IPS-NIHi11 (cell line): ENCODE data around the gene ZMYND10.

Source experiments
- DNase-seq: peaks from one replicate; pipeline ENCODE4 v3.0.0; 2012; ENCODE audit warnings: mixed read lengths, low spot score

The ZMYND10 gene

GRCh38 chr3:50345586-50346234 lies at the start of gene ZMYND10:
TSS of gene ZMYND10 (minus strand) at chr3:50345732. CDS start at chr3:50345579, 153 bp downstream.
- peak; percentile 92 for DNase-seq

GRCh38 chr3:50393061-50393460 lies 47.5 kb upstream of the ZMYND10 start:
- DNase-seq, result no peak

- no peak for DNase-seq
Observed at GRCh38 chr3:50392101-50392715, 46.7 kb upstream of the ZMYND10 start.

GRCh38 chr3:50390508-50391224 lies 45.1 kb upstream of the ZMYND10 start:
- DNase-seq, result no peak

- no peak for DNase-seq
Observed at GRCh38 chr3:50389414-50389767, 43.9 kb upstream of the ZMYND10 start.

GRCh38 chr3:50388720-50389413 lies 43.3 kb upstream of the ZMYND10 start:
- no peak for DNase-seq

GRCh38 chr3:50388016-50388719 lies 42.6 kb upstream of the ZMYND10 start:
- DNase-seq, result peak; percentile 92

- no peak for DNase-seq
Observed at GRCh38 chr3:50385754-50386153, 40.2 kb upstream of the ZMYND10 start.

GRCh38 chr3:50383750-50384149 lies 38.2 kb upstream of the ZMYND10 start:
- no peak for DNase-seq

- no peak for DNase-seq
Observed at GRCh38 chr3:50382722-50383121, 37.2 kb upstream of the ZMYND10 start.

- DNase-seq, result no peak
Observed at GRCh38 chr3:50381383-50381782, 35.9 kb upstream of the ZMYND10 start.

GRCh38 chr3:50380405-50381085 lies 35.0 kb upstream of the ZMYND10 start:
- no peak for DNase-seq

GRCh38 chr3:50378757-50379156 lies 33.2 kb upstream of the ZMYND10 start:
- DNase-seq, result no peak

GRCh38 chr3:50378024-50378423 lies 32.5 kb upstream of the ZMYND10 start:
- DNase-seq, result no peak

- peak; percentile 77 for DNase-seq
Observed at GRCh38 chr3:50375258-50375931, 29.9 kb upstream of the ZMYND10 start.

GRCh38 chr3:50374363-50375257 lies 29.1 kb upstream of the ZMYND10 start:
- DNase-seq, result peak; percentile 55

- peak; percentile 61 for DNase-seq
Observed at GRCh38 chr3:50373146-50374051, 27.9 kb upstream of the ZMYND10 start.

- no peak for DNase-seq
Observed at GRCh38 chr3:50372349-50372748, 26.8 kb upstream of the ZMYND10 start.
